GM18861 (cell line): ENCODE results near the gene IL12RB1.

ENCODE experiments used
- ATAC-seq: cut with Tn5 transposase; IDR thresholded peaks from one replicate; pipeline ENCODE4 v1.9.1; 2021; ENCODE audit not compliant: unreplicated experiment

Gene IL12RB1

GRCh38 chr19:18013210-18014111, 73.3 kb downstream of the IL12RB1 start:
- ATAC-seq: no peak

GRCh38 chr19:18010149-18010548, 76.6 kb downstream of the IL12RB1 start:
- no peak for ATAC-seq

- ATAC-seq: no peak
Observed at GRCh38 chr19:18009412-18010066, 77.2 kb downstream of the IL12RB1 start.
